Skeletal muscle cell (primary cell): ENCODE data around the gene TNFAIP2.
"Not testable (repeated sequence)": the region's sequence is repeated elsewhere in the genome, so short reads cannot be mapped to it uniquely, and the experiment has no call there.

Experiments used
- DNase-seq: peaks from one replicate; pipeline ENCODE4 v3.0.0-alpha.2; 2010; ENCODE audit warnings: low read depth
- H3K4me3 ChIP-seq: 2 replicates; pipeline ENCODE4 v1.5.1; 2011; ENCODE audit warnings: low read depth, mild to moderate bottlenecking, control low read depth, low read length, moderate library complexity

TNFAIP2 gene

GRCh38 chr14:103104654-103105452 lies 18.4 kb upstream of the TNFAIP2 start:
- no peak overlapping the region for H3K4me3 ChIP-seq
- DNase-seq = no peak

DNA sequence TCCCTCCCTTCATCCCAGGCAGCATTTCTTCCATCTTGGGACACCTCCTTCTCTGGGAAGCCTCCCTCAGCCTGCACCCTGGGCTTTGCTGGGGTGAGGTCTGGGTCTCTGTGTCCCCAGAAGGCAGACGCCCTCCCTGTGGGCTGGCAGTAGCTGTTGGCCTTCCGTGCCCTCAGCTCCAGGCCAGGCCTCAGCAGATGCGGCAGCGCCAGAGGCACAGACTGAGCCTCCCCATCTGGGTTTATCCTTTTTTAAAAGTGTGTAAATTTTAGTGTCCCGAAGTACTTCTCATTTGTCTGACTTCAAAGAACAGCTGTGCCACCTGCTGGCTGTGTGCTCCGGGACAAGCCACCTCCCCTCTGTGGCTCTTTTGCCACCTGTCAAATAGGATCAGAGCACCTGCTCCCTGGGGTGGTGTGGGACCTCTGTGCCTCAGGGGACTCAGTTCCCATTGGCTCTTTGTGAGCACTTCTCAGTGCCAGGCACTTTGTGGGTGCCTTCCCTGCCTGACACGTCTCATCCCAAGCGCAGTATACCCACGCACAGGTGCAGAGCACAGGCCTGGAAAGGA lies 17.6 kb upstream of the TNFAIP2 start:
- no peak for DNase-seq
- no peak overlapping the region for H3K4me3 ChIP-seq

DNA sequence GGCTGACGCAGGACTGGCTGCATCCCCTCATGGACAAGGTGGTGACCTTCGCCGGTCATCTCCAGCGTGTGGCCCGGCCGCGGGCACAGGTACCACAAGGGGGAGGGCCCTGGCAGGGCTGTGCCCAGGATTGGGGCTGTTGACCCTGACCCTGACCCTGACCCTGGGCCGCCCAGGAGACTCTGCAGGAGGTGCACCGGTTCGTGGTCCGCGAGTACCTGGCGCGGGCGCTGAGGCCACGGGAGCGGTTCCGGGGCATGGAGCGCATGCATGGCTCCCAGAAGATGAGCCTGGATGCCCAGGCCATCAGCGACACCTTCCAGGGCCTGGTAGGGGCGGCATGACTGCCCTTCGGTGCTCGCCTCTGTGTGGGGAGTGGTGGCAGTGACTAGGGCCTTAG lies 15.8 kb upstream of the TNFAIP2 start:
- DNase-seq = no peak
- no peak overlapping the region for H3K4me3 ChIP-seq

DNA sequence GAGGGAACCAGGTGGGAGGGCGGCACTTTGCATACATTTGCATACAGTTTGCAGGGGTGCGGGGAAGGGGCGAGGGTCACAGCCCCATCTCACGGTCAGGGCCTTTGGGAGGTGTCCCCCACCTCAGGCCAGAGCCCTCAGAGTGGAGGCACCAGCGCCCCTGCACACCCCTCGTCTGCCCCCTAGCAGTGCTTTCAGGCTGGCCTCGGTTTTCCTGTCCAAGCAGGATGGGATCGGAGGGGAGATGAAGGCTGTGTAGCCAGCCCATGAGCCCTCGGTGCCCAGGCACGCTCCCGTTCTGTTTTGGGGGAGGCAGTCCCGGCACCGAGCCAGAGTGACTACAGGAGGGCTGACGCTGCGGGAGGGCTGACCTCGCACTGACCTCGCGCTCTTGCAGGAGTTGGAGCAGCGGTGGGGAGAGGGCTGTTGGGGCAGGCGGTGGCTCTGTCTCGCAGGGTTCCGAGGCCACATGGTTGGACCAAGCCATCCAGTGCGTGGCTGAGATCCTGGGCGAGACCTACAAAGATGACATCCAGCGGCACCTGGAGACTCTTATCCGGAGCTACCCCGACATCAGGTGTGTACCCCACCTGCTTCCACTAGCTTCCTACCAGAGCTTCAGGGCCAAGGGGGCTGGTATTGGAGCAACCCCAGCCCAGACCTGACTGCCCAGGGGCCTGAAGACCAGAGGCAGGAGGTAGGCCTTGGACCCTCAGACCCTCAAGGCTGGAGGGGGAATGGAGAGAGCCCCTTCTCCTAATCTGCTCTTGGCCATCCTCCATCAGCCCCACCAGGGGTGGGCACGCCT lies 15.1 kb upstream of the TNFAIP2 start:
- no peak for DNase-seq
- H3K4me3 ChIP-seq = no peak overlapping the region

DNA sequence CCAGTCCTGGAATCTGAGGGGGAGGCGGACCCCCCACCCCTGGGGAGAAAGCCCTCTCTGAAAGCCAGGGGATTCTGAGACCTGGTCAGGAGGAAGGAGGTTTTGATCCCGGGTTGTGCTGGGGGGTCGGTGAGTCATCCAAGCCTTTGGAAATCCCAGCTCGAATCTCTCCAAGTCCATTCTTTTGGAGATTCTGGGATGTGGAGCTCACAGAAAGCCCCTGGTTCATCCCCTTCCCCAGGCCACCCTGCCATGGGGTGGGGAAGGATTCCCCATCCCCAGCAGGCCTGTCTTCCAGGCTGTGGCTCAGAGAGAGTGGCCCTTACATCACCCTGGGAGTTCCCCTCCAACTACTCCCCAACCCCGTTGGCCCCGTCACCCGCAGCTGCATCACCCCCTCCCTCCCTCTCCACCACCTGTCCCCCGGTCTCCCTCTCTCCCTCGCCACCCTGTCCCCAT lies 14.5 kb upstream of the TNFAIP2 start:
- H3K4me3 ChIP-seq = no peak overlapping the region
- DNase-seq = no peak

DNA sequence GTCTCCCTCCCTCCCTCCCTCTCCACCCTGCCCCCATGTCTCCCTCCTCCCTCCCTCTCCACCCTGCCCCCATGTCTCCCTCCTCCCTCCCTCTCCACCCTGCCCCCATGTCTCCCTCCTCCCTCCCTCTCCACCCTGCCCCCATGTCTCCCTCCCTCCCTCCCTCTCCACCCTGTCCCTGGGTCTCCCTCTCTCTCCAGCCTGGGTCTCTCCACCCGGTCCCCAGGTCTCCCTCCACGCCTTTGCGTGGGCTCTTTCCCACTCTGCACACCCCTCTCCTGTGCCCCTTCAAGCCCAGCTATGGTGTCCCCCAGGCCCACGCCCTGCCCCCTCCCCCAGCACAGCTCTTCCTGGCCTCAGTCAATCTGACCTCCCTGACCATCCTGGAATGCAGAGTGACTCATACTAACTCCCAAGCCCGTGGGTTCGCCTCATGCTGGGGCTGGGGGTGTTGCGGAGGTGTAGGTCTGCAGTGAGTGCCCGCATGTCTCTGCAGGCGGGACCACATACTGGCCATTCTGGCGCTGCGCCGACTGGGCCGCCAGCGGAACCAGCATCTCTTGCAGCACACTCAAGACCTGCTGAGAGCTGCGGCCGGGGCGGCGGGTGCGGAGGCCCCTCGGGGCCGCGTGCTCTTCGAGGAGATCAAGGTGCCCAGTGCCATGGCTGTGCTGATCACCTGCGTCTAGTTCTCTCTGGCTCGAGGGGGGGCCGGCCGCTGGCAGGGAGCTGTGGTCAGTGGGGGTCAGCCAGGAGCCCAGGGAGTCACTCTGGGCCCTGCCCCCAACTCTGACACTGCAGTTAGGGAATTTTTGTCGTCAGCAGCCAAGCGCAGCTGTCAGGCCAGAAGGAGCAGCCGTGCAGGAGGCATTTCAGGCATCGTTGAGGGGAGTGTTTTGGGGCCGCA lies 13.5 kb upstream of the TNFAIP2 start:
- H3K4me3 ChIP-seq = no peak overlapping the region
- DNase-seq = peak; percentile 39

DNA sequence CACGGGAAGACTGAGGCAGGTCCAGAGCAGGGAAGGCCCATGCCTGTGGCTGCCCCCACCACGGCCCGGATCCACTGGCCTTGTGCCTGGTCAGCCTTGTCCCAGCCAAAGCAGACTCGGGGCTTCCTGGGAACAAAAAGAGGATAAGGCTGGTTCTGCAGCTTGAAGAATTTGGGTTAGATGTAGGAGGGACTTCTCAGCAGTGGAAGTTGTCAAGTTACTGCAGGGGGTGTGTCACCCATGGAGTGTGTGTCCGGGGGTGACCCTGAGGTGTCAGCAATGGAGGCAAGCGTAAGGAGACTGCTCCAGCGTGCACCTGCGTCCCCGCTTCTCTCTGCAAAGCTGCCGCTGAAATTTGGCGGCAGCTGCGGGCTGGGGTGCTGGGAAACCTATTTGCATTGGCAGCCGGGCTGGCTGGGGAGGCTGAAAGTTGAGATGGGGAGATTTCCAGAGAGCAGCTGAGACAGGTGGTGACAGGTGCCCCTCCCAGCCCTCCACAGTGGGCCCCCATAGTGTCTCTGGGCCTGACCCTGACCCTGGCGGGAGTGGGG lies 12.5 kb upstream of the TNFAIP2 start:
- no peak for DNase-seq
- no peak overlapping the region for H3K4me3 ChIP-seq

GRCh38 chr14:103111232-103111868 lies 11.9 kb upstream of the TNFAIP2 start:
- DNase-seq = no peak
- no peak overlapping the region for H3K4me3 ChIP-seq

DNA sequence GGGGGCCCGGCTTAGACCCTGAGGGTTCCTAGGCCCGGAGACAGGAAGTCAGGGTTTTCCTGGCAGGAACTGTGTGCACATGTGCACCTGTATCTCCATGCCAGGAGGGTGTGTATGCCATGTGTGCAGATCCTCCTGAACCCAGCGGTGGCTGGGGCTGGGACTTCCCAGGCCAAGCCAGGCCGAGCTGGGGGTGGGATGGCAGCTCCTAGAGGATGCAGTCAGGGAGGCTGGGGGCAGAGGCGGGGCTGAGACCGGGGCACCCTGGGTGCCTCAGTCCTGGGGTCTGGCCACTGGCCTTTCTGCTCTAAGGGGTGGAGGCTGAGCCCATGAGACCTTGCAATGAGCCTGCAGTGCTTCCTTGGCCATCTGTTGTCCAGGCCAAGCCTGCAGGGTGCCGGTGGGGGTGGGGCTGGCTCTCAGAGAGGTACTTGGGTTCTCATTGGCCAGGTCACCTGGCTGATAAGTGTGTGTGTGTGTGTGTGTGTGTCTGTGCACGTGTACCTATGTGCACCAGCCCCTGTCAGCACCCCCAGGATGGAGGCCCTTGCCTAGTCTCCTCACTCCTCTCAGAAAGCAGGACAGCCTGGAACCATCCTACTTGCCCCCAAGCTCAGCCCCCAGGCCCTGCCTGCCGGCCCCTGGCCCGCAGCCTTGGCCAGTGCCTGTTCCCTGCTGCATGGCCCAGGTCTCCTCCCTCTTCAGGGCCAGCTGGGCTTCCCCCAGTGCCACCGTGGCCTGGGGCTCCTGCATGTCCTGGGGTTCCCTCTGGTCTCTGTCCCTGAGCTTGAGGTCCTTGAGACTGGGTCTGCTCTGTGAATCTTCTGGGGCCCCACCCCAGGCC lies 10.6 kb upstream of the TNFAIP2 start:
- no peak for DNase-seq
- no peak overlapping the region for H3K4me3 ChIP-seq

- H3K4me3 ChIP-seq = no peak overlapping the region
- no peak for DNase-seq
Measured at GRCh38 chr14:103113303-103113702, 10.0 kb upstream of the TNFAIP2 start.

GRCh38 chr14:103113774-103114173 lies 9.5 kb upstream of the TNFAIP2 start:
- H3K4me3 ChIP-seq = no peak overlapping the region
- no peak for DNase-seq

DNA sequence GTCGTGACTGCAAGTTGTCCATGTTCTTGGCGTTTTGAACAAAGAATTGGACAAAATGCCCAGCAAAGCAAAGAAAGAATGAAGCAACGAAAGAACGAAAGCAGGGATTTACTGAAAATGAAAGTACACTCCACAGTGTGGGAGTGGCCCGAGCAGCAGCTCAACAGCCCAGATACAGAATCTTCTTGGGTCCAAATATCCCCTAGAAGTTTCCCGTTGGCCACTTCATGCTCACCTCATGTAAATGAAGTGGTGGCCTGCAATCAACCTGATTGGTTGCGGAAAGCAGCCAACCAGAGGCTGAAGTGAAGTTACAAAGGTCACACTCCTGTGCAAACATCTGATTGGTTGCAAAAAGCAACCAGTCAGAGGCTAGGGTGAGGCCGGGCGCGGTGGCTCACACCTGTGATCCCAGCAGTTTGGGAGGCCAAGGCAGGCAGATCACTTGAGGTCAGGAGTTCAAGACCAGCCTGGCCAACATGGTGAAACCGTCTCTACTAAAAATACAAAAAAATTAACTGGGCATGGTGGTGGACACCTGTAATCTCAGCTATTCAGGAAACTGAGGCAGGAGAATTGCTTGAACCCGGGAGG lies 8.1 kb upstream of the TNFAIP2 start:
- not testable (repeated sequence) for DNase-seq, H3K4me3 ChIP-seq

- DNase-seq = no peak
- H3K4me3 ChIP-seq = no peak overlapping the region
Measured at GRCh38 chr14:103115845-103116572, 7.3 kb upstream of the TNFAIP2 start.

GRCh38 chr14:103116636-103117035 lies 6.6 kb upstream of the TNFAIP2 start:
- no peak for DNase-seq
- no peak overlapping the region for H3K4me3 ChIP-seq

- not testable (repeated sequence) for H3K4me3 ChIP-seq, DNase-seq
Measured at GRCh38 chr14:103117499-103117898, 5.8 kb upstream of the TNFAIP2 start.

DNA sequence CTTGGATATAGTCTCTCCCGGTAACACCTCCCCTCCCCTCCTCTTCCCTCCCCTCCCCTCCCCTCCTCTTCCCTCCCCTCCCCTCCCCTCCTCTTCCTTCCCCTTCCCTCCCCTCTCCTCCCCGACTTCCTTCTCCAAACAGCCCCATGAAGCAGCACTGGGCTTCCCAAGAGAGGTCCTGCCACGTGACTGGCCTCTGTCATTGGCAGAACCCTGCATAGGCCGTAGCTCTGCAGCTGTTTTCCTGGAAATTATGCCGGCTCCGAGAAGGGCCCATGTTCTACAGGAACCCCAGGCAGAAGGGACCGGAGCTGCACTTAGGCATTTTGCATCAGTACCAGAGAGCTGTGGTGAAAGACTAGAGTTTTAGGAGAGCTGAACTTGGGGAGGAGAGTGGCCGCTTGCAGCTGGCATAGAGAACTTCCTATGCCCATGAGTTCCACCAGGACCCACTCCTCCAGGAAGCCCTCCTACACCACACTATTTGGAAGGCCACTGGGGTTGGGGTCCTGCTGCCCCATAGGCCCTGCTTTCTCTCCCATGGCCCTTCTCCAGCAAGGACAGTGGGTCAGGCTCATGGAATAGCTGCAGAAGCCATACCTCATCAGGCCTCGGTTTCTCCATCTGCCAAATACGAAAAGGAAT lies 5.1 kb upstream of the TNFAIP2 start:
- DNase-seq = no peak
- no peak overlapping the region for H3K4me3 ChIP-seq
